Transverse colon (tissue), 4 donors: ENCODE measurements around the gene SMIM22. TPM values are rescaled to one million over a fixed set of nuclear protein-coding genes. Genes with fewer than 3 reads are reported as not detected.

ENCODE experiments used
- DNase-seq: peaks from one replicate; pipeline ENCODE4 v3.0.0-alpha.2; 2019
- H3K27ac ChIP-seq, 4 donors: fragments of 200-600 bp; sonication (generic); 2 replicates each; pipeline ENCODE4 v1.5.1; 2016 to 2018; ENCODE audit warnings: inconsistent platforms in 4 of 4
- H3K27me3 ChIP-seq: fragments of 200-600 bp; sonication (generic); 2 replicates; pipeline ENCODE4 v1.5.1; 2017; ENCODE audit warnings: inconsistent platforms
- H3K36me3 ChIP-seq, 4 donors: fragments of 200-600 bp; sonication (generic); 2 replicates each; pipeline ENCODE4 v1.5.1; 2017 to 2019; ENCODE audit warnings: inconsistent platforms in 4 of 4
- H3K4me1 ChIP-seq, 4 donors: fragments of 200-600 bp; sonication (generic); 2 replicates each; pipeline ENCODE4 v1.5.1; 2017 to 2020; ENCODE audit warnings: inconsistent platforms in 4 of 4
- H3K4me3 ChIP-seq, 4 donors: fragments of 200-600 bp; sonication (generic); 1 replicate in 1 of 4; 2 replicates in 3 of 4; pipeline versions ENCODE4 v1.5.1 to v1.6.1; 2017 to 2019; ENCODE audit warnings: inconsistent platforms in 4 of 4
- H3K9me3 ChIP-seq, 2 donors: fragments of 200-600 bp; sonication (generic); 2 replicates each; pipeline ENCODE4 v1.5.1; 2017 to 2019; ENCODE audit warnings: inconsistent platforms in 2 of 2
- EP300 ChIP-seq: sonication (generic); formaldehyde crosslinking; IDR thresholded peaks from one replicate; pipeline ENCODE4 v1.6.1; 2017; ENCODE audit warnings: antibody characterized with exemption, low read depth
- POLR2A ChIP-seq: fragments of 450-650 bp; IDR thresholded peaks from one replicate; pipeline ENCODE4 v1.6.1; 2016; ENCODE audit warnings: antibody characterized with exemption, mild to moderate bottlenecking, moderate library complexity
- POLR2AphosphoS5 ChIP-seq, 3 donors: sonication (generic); formaldehyde crosslinking; IDR thresholded peaks; one replicate each; pipeline ENCODE4 v1.6.1; 2016; ENCODE audit warnings: antibody characterized with exemption in 3 of 3
- WGBS, 2 donors: methylation state at CpG; one replicate each; pipeline ENCODE4 v1.1.5; 2018; ENCODE audit warnings: low coverage in 1 of 2; 5-methylcytosine and 5-hydroxymethylcytosine counted together
- in situ Hi-C, 4 donors: fragments of 200-750 bp; cut with MboI; loops; one replicate each; pipeline versions ENCODE4 v1.15.0 to v1.15.1; 2017; ENCODE audit warnings: low sequenced_read_pairs in 3 of 4, low pct_ligation_motif_present in 1 of 4, low pct_unique_long_range_greater_than_20kb in 1 of 4
- intact Hi-C: fragments of 100-400 bp; cut with DNase I; formaldehyde crosslinking; loops from one replicate; pipeline ENCODE4 v1.15.1; 2023; ENCODE audit warnings: low total_unique reads
- total RNA-seq, 4 donors: library from RNA; depleted of rRNA; stranded (reverse); fragments of >200 nt; gene quantifications; one replicate each; pipeline ENCODE4 v1.1.0, GENCODE V29; 2016
- TF ChIP-seq, protein P1 (sequence below), 5 experiments: fragments of 200-600 bp in 3 of 5; fragments of 450-650 bp in 2 of 5; sonication (generic) in 3 of 5; IDR thresholded peaks; 1 replicate in 2 of 5; 2 replicates in 3 of 5; pipeline ENCODE4 v1.5.1; 2016 to 2017; ENCODE audit warnings: antibody characterized with exemption in 5 of 5, inconsistent platforms in 3 of 5, mild to moderate bottlenecking in 2 of 5, moderate library complexity in 1 of 5

The SMIM22 gene
- total RNA-seq, 4 donors from 2014 or later = 88.0 to 450 (median 252) TPM

GRCh38 chr16:4785758-4786433 lies 9.3 kb upstream of the SMIM22 start:
- no peak for DNase-seq
- intact Hi-C loops = no loop called here
- Histone ChIP-seq H3K4me1 (peaks cover 0 to 7% (median 0%) of the 10 kb centered on the region in 4 donors), H3K36me3 (no peaks in the 10 kb centered on the region), H3K9me3 (no peaks in the 10 kb centered on the region), H3K27me3 (no peaks in the 10 kb centered on the region), H3K27ac (no peak overlapping the region), H3K4me3 (no peak overlapping the region)
- 68 to 98% methylated on average over 5 to 23 of the region's 23 CpGs for WGBS, 2 donors
- in situ Hi-C loops = no loop called here
- TF ChIP-seq EP300 (no peak), POLR2AphosphoS5 (IDR thresholded peaks at IDR 0.05) (no peak), POLR2A (no peak)
- TF ChIP-seq, protein P1, sequence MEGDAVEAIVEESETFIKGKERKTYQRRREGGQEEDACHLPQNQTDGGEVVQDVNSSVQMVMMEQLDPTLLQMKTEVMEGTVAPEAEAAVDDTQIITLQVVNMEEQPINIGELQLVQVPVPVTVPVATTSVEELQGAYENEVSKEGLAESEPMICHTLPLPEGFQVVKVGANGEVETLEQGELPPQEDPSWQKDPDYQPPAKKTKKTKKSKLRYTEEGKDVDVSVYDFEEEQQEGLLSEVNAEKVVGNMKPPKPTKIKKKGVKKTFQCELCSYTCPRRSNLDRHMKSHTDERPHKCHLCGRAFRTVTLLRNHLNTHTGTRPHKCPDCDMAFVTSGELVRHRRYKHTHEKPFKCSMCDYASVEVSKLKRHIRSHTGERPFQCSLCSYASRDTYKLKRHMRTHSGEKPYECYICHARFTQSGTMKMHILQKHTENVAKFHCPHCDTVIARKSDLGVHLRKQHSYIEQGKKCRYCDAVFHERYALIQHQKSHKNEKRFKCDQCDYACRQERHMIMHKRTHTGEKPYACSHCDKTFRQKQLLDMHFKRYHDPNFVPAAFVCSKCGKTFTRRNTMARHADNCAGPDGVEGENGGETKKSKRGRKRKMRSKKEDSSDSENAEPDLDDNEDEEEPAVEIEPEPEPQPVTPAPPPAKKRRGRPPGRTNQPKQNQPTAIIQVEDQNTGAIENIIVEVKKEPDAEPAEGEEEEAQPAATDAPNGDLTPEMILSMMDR (IDR thresholded peaks at IDR 0.05) = no peak

GRCh38 chr16:4787068-4787467 lies 8.1 kb upstream of the SMIM22 start:
- peaks cover 0 to 7% (median 0%) of the 10 kb centered on the region in 4 donors for H3K4me1 ChIP-seq
- TF ChIP-seq, protein P1 (IDR thresholded peaks at IDR 0.05) = no peak
- TF ChIP-seq POLR2A = no peak
- TF ChIP-seq POLR2AphosphoS5 (IDR thresholded peaks at IDR 0.05) = no peak
- TF ChIP-seq EP300 = no peak
- no peaks in the 10 kb centered on the region for H3K27me3 ChIP-seq
- no peak for DNase-seq
- intact Hi-C loops = no loop called here
- H3K4me3 ChIP-seq = no peak overlapping the region
- no peaks in the 10 kb centered on the region for H3K9me3 ChIP-seq
- in situ Hi-C loops = no loop called here
- WGBS, 2 donors = 93 to 100% methylated on average over 1 to 8 of the region's 8 CpGs
- no peak overlapping the region for H3K27ac ChIP-seq
- no peaks in the 10 kb centered on the region for H3K36me3 ChIP-seq

- WGBS, 2 donors = 77 to 82% methylated on average over 6 to 14 of the region's 14 CpGs
- intact Hi-C loops = no loop called here
- no peak within 1 kb of the TSS for H3K27ac ChIP-seq
- in situ Hi-C loops = no loop called here
- TF ChIP-seq, protein P1 (IDR thresholded peaks at IDR 0.05) = no peak
- TF ChIP-seq POLR2A = no peak
- TF ChIP-seq EP300 = no peak
- no peak for TF ChIP-seq POLR2AphosphoS5 (IDR thresholded peaks at IDR 0.05)
- no peaks in the 10 kb centered on the region for H3K36me3 ChIP-seq
- no peaks in the 10 kb centered on the region for H3K27me3 ChIP-seq
- H3K4me3 ChIP-seq = no peak within 1 kb of the TSS
- DNase-seq = no peak
- peaks cover 0 to 7% (median 0%) of the 10 kb centered on the region in 4 donors for H3K4me1 ChIP-seq
- H3K9me3 ChIP-seq = no peaks in the 10 kb centered on the region
Measured at GRCh38 chr16:4787627-4788482, 7.3 kb upstream of the SMIM22 start, which contains the start of gene SEPTIN12. TSS of gene SEPTIN12 (minus strand) at chr16:4788345. CDS start at chr16:4787645, 700 bp downstream.

- TF ChIP-seq EP300 (no peak), POLR2A (no peak), POLR2AphosphoS5 (IDR thresholded peaks at IDR 0.05) (no peak)
- TF ChIP-seq, protein P1 (IDR thresholded peaks at IDR 0.05) = no peak
- no peak overlapping the region for H3K4me3 ChIP-seq
- H3K27me3 ChIP-seq = no peaks in the 10 kb centered on the region
- intact Hi-C loops = no loop called here
- no peaks in the 10 kb centered on the region for H3K9me3 ChIP-seq
- 17 to 58% methylated on average over 1 to 9 of the region's 9 CpGs for WGBS, 2 donors
- H3K4me1 ChIP-seq = peaks cover 0 to 7% (median 0%) of the 10 kb centered on the region in 4 donors
- no peak overlapping the region for H3K27ac ChIP-seq
- in situ Hi-C loops = no loop called here
- no peaks in the 10 kb centered on the region for H3K36me3 ChIP-seq
- DNase-seq = no peak
Measured at GRCh38 chr16:4788489-4788889, 6.7 kb upstream of the SMIM22 start.
